A673 (cell line): ENCODE measurements around the gene SCCPDH.

Source experiments
- EZH2 ChIP-seq: fragments of 200-600 bp; sonication (generic); IDR thresholded peaks from 2 replicates; pipeline ENCODE4 v1.6.1; 2017; ENCODE audit warnings: borderline replicate concordance, low read depth, mild to moderate bottlenecking, mixed read lengths, antibody characterized with exemption, low read length; ENCODE audit not compliant: poor library complexity, severe bottlenecking
- TF ChIP-seq, protein P1 (sequence below): fragments of 300-800, 200-600 bp; sonication (generic); conservative IDR thresholded peaks from 2 replicates; pipeline ENCODE4 v1.5.1; 2017; ENCODE audit warnings: low read depth, mild to moderate bottlenecking, antibody characterized with exemption, low read length, moderate library complexity, mixed read lengths

DNA sequence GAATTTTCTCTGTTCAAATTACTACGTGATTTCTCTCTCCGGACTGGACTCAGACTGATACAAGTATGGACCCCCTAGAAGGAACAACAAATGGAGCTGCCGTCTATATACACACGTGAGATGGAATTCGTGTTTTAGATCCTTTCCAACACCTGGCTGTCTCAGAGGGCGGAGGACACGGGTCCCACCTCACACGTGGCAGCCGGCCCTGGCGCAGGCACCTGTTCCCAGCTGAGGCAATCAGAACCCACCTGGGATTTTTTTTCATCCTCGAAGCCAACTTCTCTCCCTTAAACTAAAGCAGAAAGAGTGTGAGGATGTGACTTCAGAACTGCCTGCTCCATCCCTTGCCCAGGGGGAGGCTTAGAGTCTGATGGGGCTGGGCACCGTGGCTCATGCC is 34.1 kb upstream of the SCCPDH start:
- TF ChIP-seq, protein P1, sequence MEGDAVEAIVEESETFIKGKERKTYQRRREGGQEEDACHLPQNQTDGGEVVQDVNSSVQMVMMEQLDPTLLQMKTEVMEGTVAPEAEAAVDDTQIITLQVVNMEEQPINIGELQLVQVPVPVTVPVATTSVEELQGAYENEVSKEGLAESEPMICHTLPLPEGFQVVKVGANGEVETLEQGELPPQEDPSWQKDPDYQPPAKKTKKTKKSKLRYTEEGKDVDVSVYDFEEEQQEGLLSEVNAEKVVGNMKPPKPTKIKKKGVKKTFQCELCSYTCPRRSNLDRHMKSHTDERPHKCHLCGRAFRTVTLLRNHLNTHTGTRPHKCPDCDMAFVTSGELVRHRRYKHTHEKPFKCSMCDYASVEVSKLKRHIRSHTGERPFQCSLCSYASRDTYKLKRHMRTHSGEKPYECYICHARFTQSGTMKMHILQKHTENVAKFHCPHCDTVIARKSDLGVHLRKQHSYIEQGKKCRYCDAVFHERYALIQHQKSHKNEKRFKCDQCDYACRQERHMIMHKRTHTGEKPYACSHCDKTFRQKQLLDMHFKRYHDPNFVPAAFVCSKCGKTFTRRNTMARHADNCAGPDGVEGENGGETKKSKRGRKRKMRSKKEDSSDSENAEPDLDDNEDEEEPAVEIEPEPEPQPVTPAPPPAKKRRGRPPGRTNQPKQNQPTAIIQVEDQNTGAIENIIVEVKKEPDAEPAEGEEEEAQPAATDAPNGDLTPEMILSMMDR: no peak
- no peak for TF ChIP-seq EZH2
